ENCODE data around the gene AK4.
"Not testable (repeated sequence)": the region's sequence is repeated elsewhere in the genome, so short reads cannot be mapped to it uniquely, and the experiment has no call there.

Gene AK4

DNA sequence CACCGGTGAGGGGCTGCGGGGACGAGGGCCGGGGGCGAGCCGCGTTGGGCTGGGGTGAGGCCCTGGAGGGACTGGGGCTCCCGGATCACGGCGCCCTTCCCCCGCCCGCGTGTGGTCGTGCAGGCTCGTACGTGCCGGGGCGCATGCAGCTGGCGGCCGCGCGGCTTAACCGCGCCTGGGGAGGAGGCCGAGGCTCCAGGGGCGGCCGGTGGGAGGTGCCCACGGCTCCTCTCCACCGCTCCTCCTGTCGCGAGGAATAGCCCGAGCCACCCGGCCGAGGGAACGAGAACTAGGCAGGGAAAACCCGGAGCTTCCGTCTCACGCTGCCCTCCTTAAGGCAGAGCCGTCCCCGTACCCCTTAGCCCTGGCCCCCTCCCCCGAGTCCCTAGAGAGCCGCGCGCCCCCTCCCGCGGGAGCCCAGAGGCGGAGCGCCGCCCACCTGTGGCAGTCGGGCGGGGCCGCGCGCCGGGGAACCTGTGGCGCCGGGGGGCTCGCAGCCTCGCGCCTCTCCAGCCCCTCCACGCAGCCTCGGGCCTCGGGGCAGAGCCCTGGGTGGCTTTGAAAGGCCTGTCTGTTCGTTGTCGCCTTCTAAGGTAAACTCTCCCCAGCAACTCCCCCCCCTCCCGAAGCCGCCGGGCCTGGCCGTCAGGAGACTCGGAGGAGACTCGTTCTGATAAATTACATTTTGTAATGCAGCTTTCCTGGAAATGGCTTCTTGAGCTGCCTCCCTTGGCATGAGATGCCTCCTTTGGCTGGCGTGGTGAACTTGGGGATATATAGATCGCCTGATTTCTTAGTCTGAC is 746 bp downstream of the AK4 start:
- DNase-seq = peak; percentile 58
- in situ Hi-C loops (cut with HindIII; ENCODE audit: low pct_ligation_motif_present, low pct_unique_long_range_greater_than_20kb, low sequenced_read_pairs) = no loop called here

DNA sequence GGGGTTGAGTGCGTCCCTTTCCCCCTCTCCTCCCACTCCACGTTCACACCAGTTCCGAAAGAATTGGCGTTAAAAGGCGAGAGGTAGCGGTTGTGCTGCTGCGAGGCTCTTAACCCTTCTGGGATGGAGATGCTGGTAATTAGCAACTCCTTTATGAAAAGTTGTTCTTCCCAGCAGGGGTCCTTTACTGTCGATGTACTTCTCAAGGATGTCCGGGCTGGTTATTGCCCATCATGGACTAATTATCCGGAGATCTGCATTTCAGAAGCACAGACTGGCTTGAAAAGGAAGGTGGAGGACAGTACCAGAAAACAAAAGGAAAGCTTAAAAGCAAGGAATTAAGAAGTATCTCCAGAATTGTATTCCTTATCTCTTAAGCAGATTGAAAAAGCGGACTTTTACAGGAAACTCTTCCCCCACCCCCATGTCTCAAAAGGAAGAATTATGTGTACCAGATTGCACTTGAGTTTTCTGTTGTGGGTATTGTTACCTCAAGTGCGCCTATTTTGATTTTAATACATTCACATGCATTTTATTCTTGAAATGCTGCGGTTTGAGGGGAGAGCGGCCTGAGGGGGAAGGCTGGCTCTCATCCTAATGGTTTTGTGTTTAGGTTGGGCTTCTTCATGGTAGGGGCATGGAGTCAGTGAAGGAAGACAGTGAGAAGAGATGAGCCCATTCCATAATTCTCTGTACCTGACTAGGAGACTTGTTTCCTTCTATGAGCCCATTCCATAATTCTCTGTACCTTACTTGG is 1.5 kb downstream of the AK4 start:
- in situ Hi-C loops (cut with HindIII; ENCODE audit: low pct_ligation_motif_present, low pct_unique_long_range_greater_than_20kb, low sequenced_read_pairs) = no loop called here
- DNase-seq = no peak

DNA sequence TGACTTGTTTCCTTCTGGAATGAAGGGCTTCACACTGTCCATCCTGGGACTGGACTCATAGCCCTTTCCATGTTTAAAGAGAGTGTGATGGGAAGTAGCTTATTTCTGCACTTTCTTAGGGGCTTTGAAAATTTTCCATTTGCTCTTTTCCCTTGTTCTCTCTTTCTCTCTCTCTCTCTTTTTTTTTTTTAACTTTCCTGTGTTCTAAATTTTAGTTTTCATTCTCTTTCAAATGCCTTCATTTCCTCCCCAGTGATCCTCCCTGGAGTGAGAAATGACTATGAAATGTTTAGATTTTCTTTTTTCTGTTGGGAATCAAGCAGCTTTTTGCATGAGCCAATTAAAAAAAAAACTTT is 2.1 kb downstream of the AK4 start:
- in situ Hi-C loops (cut with HindIII; ENCODE audit: low pct_ligation_motif_present, low pct_unique_long_range_greater_than_20kb, low sequenced_read_pairs) = no loop called here

DNA sequence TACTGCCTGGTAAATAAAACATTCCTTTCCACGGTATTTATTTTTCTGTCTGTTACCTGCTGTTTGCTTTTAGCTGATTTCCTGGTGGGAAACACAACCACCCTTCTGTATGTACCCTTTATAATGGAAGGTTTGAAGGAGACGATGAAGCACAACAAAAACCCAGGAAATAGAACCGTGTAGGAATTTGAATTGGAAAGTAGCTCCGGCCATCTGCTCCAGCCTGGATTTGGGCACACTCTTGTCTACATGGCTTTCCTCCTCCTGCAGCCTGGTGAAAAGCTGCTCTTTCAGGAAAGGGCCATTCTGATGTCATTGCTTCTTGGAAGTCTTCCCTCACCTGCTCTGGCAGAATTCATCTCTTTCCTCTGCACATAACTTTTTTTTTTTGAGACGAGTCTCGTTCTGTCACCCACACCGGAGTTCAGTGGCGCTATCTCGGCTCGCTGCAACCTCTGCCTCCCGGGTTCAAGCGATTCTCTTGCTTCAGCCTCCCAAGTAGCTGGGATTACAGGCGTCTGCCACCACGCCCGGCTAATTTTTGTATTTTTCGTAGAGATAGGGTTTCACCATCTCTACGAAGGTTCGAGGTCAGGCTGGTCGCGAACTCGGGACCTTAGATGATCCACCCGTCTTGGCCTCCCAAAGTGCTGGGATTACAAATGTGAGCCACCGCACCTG is 2.7 kb downstream of the AK4 start:
- DNase-seq = no peak

More for the DNA sequence above, 2.1 kb downstream of the AK4 start:
- no peak for DNase-seq

DNA sequence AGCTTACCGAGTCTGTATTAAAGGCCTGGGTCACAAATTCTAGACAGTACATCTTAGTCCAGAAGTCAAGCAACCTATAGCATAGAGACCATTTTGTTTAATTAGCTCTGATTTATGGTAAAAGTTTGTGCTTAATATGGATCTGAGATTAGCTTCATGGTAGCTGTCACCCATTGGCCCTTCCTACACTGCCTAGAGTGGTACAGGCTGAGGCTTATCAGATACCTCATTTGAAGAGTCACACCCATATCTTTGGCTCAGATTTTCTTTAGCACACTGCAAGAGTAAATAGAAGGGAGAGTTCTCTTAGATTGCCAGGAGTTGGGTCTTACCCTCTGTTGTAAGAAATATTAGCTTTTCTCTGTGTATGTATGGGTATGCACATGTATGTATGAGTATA is 3.6 kb downstream of the AK4 start:
- in situ Hi-C loops (cut with HindIII; ENCODE audit: low pct_ligation_motif_present, low pct_unique_long_range_greater_than_20kb, low sequenced_read_pairs) = no loop called here

More for the DNA sequence above, 2.7 kb downstream of the AK4 start:
- in situ Hi-C loops (cut with HindIII; ENCODE audit: low pct_ligation_motif_present, low pct_unique_long_range_greater_than_20kb, low sequenced_read_pairs) = no loop called here

DNA sequence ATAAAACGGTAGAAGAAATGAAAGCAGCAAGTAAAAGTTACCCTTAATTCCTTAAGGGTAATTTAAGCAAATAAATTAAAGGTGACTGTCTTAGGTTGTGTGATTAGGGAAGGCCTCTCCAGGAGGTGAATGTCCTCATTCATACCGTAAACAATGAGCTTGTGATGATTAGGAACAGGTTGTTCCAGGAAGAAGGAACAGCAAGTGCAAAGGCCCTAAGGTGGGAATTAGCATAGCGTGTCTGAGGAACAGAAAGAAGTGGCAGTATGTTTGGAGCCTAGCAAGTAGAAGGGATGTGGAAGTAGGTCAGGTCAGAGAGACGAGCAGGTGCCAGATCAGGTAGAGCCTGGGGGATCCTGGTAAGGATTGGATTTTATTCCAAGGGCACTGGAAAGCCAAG is 5.6 kb downstream of the AK4 start:
- in situ Hi-C loops (cut with HindIII; ENCODE audit: low pct_ligation_motif_present, low pct_unique_long_range_greater_than_20kb, low sequenced_read_pairs) = no loop called here
- DNase-seq = no peak

More for the DNA sequence above, 3.6 kb downstream of the AK4 start:
- DNase-seq = no peak

DNA sequence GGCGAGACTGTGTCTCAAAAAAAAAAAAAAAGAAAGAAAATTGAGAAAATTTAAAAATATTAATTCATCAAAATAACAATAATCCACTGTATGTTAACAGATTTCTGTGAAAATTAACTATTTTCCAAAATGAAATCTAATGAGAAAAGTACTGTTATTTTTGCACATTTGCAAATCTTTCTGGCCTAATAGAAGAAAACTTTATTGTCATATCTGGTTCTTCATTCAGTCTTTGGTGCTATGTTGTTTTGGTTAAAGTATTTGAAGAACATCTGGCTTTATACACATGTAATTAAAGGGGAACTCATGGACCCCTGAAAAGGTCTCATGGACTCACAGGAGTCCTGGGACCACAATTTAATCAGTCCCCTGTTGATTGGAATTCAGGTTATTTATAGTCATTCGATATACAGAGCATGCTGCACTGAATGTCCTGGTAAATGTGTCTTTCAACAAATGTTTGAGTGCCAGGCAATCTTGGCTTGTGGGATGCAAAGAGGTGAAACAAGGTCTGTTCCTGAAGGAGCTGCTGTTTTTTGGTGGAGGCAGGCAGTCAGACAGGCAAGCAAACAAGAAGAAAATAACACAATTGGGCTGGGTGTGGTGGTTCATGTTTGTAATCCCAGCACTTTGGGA is 9.0 kb downstream of the AK4 start:
- no peak for DNase-seq
- in situ Hi-C loops (cut with HindIII; ENCODE audit: low pct_ligation_motif_present, low pct_unique_long_range_greater_than_20kb, low sequenced_read_pairs) = no loop called here

DNA sequence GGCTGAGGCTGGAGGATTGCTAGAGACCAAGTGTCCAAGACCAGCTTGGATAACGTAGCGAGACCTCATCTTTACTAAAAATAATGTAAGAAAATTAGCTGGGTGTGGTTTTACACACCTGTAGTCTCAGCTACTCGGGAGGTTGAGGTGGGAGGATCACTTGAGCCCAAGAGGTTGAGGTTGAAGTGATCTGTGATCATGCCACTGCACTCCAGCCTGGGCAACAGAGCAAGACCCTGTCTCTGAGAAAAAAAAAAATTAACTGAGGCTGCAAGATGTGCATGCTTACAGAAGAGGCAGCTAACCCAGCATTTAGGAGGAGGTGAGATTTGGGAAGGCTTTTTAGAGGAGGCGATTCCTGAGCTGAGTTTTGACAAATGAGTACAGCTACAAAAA is 9.5 kb downstream of the AK4 start:
- in situ Hi-C loops (cut with HindIII; ENCODE audit: low pct_ligation_motif_present, low pct_unique_long_range_greater_than_20kb, low sequenced_read_pairs) = no loop called here
- no peak for DNase-seq

DNA sequence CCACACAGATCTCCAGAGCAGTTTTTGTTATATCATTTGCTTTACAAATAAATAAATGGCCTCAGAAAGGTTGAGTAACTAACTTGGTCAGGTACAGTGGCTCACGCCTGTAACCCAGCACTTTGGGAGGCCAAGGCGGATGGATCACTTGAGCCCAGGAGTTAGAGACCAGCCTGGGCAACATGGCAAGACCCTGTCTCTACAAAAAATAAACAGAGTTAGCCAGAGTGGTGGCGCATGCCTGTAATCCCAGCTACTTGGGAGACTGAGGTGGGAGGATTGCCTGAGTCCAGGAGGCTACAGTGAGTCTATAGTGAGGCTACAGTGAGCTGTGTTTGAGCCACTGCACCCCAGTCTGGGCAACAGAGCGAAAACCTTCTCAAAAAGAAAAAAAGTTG is 11.3 kb downstream of the AK4 start:
- in situ Hi-C loops (cut with HindIII; ENCODE audit: low pct_ligation_motif_present, low pct_unique_long_range_greater_than_20kb, low sequenced_read_pairs); DNase-seq: not testable (repeated sequence)

DNA sequence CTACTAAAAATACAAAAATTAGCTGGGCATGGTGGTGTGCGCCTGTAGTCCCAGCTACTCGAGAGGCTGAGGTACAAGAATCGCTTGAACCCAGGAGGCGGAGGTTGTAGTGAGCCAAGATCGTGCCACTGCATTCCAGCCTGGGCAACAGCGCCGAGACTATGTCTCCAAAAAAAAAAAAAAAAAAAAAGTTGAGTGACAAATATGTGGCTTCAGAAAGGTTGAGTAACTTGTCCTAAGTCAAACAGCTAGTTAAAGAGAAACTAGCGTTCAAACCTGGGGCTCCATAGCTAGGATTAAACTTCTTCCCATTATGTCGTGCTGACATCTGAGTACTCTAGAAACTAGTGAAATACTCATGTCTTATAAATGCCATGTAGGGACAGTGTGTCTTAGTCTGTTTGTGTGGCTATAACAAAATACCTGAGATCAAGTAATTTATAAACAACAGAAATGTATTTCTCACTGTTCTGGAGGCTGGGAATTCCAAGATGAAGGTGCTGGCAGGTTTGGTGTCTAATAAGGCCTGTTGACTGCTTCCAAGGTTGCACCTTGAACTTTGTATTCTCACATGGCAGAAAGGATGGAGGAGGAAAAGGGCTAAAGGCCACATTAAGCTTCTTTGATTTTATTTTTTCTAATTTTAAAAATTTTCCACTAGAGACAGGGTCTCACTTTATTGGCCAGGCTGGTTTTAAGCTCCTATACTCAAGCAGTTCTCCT is 12.0 kb downstream of the AK4 start:
- DNase-seq = no peak
- in situ Hi-C loops (cut with HindIII; ENCODE audit: low pct_ligation_motif_present, low pct_unique_long_range_greater_than_20kb, low sequenced_read_pairs) = no loop called here

DNA sequence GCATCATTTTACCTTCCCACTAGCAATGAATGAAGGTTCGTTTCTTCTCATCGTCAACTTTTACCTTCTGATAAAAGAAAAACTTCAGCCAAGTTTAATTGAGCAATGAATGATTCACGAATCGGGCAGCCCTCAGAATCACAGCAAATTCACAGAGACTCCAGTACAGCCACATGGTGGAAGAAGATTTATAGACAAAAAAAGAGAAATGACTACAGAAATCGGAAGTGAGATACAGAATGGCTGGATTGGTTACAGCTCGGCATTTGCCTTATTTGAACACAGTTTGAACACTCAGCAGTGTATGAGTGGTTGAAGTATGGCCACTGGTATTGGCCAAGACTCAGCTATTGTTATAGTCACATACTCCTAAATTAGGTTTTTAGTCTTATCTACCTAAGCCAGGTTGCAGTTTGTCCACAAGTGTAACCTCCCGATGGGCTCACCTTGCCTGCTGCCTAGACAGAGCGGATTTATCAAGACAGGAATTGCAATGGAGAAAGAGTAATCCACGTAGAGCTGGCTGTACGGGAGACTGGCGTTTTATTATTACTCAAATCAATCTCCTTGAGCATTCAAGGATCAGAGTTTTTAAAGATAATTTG is 15.3 kb downstream of the AK4 start:
- DNase-seq = no peak
- in situ Hi-C loops (cut with HindIII; ENCODE audit: low pct_ligation_motif_present, low pct_unique_long_range_greater_than_20kb, low sequenced_read_pairs) = no loop called here

DNA sequence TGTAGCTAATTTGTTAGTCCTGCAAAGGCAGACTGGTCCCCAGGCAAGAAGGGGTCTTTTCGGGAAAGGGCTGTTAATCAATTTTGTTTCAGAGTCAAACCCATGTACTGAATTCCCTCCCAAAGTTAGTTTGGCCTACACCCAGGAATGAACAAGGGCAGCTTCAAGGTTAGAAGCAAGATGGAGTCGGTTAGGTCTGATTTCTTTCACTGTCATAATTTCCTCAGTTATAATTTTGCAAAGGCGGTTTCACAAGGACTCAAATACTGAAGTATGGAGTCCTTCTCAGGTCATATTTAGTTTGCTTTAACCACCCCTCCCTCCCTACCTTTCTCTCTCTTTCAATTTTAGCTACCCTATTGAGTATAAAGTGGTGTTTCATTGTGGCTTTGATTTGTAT is 16.1 kb downstream of the AK4 start:
- DNase-seq; in situ Hi-C loops (cut with HindIII; ENCODE audit: low pct_ligation_motif_present, low pct_unique_long_range_greater_than_20kb, low sequenced_read_pairs): not testable (repeated sequence)

DNA sequence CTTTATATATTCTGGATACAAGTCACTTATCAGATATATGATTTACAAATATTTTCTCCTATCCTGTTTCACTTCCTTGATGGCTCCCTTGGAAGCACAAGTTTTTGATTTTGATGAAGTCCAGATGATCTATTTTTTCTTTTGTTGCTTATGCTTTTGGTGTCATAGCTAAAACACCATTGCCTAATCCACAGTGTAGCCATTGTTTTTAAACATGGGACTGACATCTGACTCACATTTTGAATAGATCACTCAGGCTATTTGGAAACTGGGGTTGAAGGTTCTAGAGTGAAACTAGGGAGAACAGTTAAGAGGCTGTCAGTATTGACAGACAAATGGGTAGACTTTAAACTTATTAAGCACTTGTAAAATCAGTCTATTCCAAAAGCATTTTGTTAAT is 16.6 kb downstream of the AK4 start:
- in situ Hi-C loops (cut with HindIII; ENCODE audit: low pct_ligation_motif_present, low pct_unique_long_range_greater_than_20kb, low sequenced_read_pairs) = no loop called here
- no peak for DNase-seq

DNA sequence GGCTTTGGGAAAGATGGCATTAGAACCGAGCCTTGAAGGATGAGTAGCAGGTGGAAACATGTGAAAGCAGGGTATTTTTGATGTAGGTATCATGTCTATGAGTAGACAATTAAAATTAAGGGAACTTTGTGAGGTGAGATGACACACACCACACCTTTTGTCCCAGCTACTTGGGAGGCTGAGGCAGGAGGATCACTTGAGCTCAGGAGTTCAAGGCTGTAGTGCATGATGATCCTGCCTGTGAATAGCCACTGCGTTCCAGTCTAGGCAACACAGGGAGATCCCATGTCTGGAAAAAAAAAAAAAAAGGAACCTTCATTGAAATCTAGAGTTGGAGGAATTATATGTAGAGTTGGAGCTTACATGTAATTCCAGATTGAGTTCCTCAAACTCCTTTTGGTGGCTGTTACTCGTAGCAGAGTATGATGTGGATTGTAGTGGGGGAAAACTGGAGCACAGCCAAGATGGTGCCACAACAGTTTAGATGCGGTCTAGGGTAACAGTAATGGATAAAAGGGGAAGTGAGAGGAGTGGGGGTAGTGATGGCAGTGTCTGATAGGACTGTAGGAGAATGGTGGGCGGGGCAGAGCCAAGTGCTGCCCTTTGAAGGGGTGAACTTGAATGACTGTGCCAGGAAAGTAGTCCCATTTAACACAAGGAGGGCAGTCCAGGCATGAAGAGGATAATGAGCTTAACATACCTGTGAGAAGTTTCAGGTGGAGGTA is 17.4 kb downstream of the AK4 start:
- no peak for DNase-seq
- in situ Hi-C loops (cut with HindIII; ENCODE audit: low pct_ligation_motif_present, low pct_unique_long_range_greater_than_20kb, low sequenced_read_pairs) = no loop called here

DNA sequence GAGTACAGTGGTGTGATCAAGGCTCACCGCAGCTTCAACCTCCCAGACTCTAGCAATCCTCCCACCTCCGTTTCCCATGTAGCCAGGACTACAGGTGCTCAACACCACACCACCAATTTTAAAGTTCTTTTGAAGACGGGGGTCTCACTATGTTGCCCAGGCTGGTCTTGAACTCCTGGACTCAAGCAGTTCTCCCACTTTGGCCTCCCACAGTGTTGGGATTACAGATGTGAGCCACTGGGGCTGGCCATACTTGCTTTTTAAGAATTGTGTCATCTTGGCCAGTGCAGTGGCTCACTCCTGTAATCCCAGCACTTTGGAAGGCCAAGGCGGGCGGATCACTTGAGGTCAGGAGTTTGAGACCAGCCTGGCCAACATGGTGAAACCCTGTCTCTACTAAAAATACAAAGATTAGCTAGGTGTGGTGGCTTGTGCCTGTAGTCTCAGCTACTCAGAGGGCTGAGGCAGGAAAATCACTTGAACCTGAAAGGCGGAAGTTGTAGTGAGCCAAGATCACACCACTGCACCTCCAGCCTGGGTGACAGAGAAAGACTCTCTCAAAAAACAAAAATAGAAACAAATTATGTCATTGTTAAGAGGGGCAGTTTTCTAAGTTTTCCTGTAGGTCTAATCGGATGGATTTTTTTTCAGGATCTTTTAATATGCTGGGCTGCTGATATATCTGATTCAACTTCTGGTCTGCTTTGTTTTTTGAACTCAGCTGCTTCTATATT is 18.7 kb downstream of the AK4 start:
- in situ Hi-C loops (cut with HindIII; ENCODE audit: low pct_ligation_motif_present, low pct_unique_long_range_greater_than_20kb, low sequenced_read_pairs) = no loop called here
- DNase-seq = no peak

DNA sequence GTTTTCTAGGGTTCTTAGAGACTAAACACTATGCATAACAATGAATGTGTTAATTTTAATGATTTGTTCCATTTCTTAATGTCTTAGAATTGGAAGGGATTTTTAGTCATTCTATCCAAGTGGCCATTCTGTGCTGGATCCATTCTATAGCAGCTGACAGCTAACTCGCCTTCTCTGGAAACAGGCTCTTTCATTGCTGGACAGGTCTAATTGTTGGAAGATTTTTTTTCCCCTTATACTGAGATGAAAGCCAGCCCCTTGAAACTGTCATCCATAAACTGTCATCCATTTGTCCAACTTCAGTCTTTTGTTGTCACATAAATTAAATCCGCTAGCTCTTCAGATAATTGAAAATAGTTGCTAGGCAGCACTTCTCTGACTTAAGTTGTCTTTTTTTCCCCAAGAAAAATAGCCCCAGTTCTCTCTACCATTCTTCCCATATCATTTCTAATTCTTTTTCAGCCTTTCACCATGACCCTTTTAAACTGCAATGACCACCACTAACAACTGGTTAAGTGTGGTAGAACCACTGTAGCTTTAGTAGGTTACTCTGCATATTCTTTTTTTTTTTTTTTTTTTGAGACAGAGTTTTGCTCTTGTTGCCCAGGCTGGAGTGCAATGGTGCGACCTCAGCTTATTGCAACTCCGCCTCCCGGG is 19.7 kb downstream of the AK4 start:
- no peak for DNase-seq
- in situ Hi-C loops (cut with HindIII; ENCODE audit: low pct_ligation_motif_present, low pct_unique_long_range_greater_than_20kb, low sequenced_read_pairs) = no loop called here
